HFF-Myc (cell line): ENCODE data around the gene LRSAM1.

ENCODE experiments used
- DNase-seq: peaks from one replicate; pipeline ENCODE4 v3.0.0-alpha.2; 2011; ENCODE audit warnings: low read depth; ENCODE audit errors: extremely low read depth
- H3K4me3 ChIP-seq: replicated peaks from 2 replicates; pipeline ENCODE4 v1.5.1; 2011; ENCODE audit warnings: low read depth, mild to moderate bottlenecking, control low read depth, low read length
- TF ChIP-seq, protein P1 (sequence below): IDR thresholded peaks from 2 replicates; pipeline ENCODE4 v1.5.1; 2012; ENCODE audit warnings: mild to moderate bottlenecking, low read depth, low read length, control low read depth; ENCODE audit errors: missing control alignments

LRSAM1 gene

DNA sequence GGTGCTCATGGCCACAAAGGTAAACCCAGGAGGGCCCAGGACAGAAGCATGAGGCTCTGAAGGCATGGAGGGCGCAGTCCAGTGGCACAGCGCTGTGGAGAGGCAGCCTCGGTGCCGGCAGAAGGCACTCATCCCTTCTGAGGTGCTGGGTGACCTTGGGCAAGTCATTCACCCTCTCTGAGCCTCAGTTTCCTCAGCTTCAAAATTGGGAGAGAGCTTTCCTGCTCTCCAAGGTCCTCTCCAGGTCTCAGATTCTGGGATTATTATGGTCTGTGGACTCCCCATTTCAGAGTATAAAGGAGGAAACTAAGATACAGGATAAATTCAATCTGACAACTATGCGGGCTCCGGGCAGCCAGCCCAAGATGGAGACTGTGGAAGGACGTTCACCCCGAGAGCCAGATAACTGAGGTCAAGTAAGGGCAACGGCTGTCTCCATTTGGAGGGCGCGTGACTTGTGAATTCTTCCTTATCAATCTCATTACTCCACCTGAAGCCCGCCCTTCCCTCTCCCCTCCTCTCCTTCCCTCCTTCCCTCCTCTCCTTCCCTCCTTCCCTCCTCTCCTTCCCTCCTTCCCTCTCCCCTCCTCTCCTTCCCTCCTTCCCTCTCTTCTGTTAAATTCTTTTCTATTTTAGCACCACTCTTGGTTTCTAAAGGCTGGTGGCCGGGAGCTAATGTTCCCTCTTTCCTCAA lies 58.1 kb downstream of the LRSAM1 start:
- H3K4me3 ChIP-seq: no peak overlapping the region
- DNase-seq: no peak
- TF ChIP-seq, protein P1, sequence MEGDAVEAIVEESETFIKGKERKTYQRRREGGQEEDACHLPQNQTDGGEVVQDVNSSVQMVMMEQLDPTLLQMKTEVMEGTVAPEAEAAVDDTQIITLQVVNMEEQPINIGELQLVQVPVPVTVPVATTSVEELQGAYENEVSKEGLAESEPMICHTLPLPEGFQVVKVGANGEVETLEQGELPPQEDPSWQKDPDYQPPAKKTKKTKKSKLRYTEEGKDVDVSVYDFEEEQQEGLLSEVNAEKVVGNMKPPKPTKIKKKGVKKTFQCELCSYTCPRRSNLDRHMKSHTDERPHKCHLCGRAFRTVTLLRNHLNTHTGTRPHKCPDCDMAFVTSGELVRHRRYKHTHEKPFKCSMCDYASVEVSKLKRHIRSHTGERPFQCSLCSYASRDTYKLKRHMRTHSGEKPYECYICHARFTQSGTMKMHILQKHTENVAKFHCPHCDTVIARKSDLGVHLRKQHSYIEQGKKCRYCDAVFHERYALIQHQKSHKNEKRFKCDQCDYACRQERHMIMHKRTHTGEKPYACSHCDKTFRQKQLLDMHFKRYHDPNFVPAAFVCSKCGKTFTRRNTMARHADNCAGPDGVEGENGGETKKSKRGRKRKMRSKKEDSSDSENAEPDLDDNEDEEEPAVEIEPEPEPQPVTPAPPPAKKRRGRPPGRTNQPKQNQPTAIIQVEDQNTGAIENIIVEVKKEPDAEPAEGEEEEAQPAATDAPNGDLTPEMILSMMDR: no peak

DNA sequence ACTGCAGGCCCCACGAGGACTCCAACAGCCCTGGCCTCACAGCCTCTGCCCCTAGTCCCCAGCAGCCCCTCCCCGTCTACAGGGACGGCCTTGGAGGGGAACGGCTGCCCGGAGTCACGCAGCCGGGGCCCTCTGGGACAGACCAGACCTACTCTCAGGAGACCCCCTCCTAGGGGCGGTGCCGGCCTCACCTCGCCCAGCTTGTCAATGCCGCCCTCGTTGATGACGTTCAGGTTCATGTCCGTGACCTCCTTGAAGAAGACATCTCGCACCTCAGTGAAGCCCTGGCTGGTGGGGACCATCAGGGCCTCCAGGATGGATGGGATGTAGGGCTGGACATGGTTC lies 58.6 kb downstream of the LRSAM1 start:
- TF ChIP-seq, protein P1: no peak
- DNase-seq: no peak
- no peak overlapping the region for H3K4me3 ChIP-seq

DNA sequence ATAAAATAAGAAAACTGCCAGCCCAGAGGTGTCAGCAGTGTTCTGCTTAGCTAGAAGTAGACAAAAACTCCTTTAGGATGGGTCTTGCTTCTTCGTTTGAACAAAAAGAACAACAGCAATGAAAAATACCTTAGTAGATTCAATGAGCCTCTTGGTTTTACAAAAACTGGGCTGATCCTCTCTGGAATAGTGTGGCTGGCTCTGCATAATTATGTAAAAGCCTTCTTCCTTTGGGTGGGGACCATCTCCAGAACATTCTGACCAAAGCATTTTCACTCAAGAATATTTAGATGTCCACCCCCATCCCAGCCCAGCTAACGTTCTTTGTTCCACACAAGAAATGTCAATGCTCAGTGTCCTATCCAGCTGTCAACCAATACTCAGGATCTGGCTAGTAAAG lies 63.2 kb downstream of the LRSAM1 start:
- no peak for DNase-seq
- TF ChIP-seq, protein P1: no peak
- H3K4me3 ChIP-seq: no peak overlapping the region

DNA sequence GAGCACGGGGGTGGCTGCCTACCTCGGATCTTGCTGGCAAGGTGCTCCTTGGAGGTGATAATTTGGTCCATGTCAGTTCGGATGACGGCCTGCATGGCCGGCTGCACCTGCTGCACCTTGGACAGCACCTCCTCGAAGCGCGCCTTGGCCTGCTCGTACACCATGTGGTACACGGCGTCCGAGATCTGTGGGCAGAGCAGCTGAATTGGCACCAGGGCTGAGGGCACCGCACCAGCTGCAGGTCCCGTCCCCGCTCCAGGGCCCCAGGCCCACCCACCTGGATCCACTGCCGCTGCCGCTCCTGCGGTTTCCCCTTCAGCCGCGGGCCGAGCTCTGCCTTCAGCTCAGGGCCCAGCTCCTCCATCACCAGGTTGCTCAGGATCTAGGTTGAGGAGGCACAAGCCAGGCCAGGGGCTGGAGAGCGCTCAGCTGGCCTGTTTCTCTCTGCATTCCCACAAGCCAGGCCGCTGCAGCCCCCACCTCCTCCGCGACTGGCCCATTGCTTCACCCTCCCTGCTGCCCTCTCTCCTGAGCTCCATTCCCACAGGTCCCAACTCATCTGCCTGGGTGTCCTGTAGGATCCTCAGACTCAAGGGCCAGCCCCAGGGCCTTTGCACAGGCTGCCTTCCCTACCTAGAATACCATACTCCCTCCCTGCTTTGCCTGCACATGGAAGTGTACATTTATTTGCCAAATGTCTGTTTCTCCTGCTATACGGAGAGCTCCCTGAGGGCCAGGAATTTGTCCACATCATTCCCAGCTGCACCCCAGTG lies 65.7 kb downstream of the LRSAM1 start:
- no peak overlapping the region for H3K4me3 ChIP-seq
- TF ChIP-seq, protein P1: no peak
- no peak for DNase-seq

DNA sequence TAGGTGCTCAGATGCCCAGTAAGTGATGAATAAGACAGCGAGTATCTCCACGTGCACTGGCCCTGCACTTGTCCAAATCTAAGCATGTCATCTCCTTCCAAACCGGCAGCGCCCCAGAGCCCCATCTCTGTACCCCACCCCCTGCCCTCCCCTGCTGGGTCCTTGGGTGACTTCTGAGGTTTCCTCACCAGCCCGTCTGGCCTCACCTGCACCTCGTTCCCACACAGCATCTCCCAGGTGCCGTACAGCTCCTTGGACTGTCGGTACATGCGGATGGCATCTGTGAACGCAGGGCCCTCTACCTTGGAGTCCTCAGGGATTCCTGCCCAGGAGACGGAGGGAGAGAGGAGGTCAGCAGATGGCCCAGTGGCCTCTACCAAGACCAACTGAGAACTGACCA lies 66.3 kb downstream of the LRSAM1 start:
- DNase-seq: no peak
- H3K4me3 ChIP-seq: no peak overlapping the region
- TF ChIP-seq, protein P1: no peak

DNA sequence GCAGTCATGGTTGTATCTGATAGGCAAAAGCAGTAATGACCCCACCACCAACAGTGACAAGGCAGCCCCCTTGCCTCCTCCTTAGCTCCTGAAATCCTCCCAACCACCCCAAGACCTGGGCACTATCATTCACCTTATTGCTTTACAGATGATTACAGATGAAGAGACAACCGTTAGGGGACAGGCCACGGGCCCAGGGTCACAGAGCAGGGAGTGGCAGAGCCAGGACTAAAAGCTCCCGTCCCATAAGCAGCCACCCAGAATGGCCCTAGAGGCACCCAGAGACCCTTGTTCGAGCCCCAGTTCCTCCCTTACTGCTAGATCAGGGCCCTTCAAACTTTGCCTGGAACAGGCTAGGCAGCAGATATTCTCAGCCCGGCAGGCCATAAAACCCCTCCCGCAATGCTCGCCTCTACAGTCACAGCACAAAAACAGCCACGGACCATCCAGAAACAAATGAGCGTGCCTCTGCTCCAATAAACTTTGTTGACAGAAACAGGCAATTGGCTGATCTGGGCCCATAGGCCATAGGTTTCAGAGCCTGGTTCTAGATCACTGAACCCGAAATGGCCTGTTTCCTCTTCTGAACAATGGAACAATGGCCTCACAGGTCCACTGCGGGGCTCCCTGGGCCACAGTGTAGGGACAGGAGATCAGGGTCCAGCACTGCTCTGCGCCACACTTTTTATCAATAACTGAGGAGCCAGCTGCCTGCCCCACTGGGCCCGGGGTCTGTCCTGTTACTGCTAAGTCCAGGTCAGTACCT lies 67.0 kb downstream of the LRSAM1 start:
- TF ChIP-seq, protein P1: no peak
- no peak for DNase-seq

More for the DNA sequence above, 67.0 kb downstream of the LRSAM1 start:
- H3K4me3 ChIP-seq: no peak overlapping the region
